Measurements from ENCODE around the gene RUFY4. TPM values are rescaled to one million over a fixed set of nuclear protein-coding genes. Genes with fewer than 3 reads are reported as not detected.
"Not testable (repeated sequence)": the region's sequence is repeated elsewhere in the genome, so short reads cannot be mapped to it uniquely, and the experiment has no call there.

RUFY4 gene
- total RNA-seq, 3 donors from 2014 or later: 2.8 TPM; not detected in 2

DNA sequence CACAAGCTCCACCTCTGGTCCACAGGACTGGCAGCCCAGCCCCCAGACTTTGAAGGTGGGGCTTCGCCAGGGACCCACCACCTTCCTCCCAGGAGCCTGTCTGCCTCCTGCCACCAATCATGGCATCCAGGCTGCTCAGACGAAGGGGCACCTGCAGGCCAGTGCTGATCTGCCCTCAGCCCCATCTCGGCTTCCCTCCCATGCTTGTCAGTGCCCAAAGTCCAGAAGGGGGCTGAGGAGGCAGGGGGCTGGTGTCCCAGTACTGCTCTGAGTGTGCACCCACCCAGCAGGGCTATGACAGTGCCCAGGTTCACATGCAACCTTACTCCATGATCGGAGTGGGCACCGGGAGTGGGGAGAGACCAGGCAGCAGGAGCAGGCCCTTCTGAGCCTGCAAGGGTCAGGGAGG, 25.3 kb upstream of the RUFY4 start:
- no peak overlapping the region for H3K27ac ChIP-seq
- no peaks in the 10 kb centered on the region for H3K9me3 ChIP-seq
- no peaks in the 10 kb centered on the region for H3K27me3 ChIP-seq
- TF ChIP-seq POLR2A (IDR thresholded peaks at IDR 0.05): no peak
- TF ChIP-seq CTCF (IDR thresholded peaks at IDR 0.05): no peak
- TF ChIP-seq POLR2AphosphoS5 (IDR thresholded peaks at IDR 0.05): no peak
- no peak overlapping the region for H3K4me3 ChIP-seq
- no peak for DNase-seq (ENCODE audit: low spot score in 2 of 2)
- H3K36me3 ChIP-seq: no peaks in the 10 kb centered on the region
- no peaks in the 10 kb centered on the region for H3K4me1 ChIP-seq
- intact Hi-C loops (cut with DNase I; ENCODE audit: low total_unique reads): no loop called here

DNA sequence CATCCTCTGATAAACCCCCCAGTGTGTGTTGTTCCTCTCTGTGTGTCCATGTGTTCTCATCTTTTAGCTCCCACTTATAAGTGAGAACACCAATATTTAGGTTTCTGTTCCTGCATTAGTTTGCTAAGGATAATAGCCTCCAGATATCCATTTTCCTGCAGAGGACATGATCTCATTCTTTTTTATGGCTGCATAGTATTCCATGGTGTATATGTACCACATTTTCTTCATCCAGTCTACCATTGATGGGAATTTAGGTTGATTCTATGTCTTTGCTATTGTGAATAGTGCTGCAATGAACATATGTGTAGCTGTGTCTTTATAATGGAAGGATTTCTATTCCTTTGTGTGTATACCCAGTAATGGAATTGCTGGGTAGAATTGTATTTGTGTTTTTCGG, 24.5 kb upstream of the RUFY4 start:
- H3K4me1 ChIP-seq; H3K36me3 ChIP-seq; intact Hi-C loops (cut with DNase I; ENCODE audit: low total_unique reads); DNase-seq (ENCODE audit: low spot score in 2 of 2); H3K27me3 ChIP-seq; H3K4me3 ChIP-seq; H3K9me3 ChIP-seq; H3K27ac ChIP-seq: not testable (repeated sequence)

- DNase-seq (ENCODE audit: low spot score in 2 of 2): no peak
- Histone ChIP-seq H3K27ac (no peak overlapping the region), H3K9me3 (no peaks in the 10 kb centered on the region), H3K4me1 (no peaks in the 10 kb centered on the region), H3K27me3 (no peaks in the 10 kb centered on the region), H3K36me3 (no peaks in the 10 kb centered on the region), H3K4me3 (no peak overlapping the region)
- no peak for TF ChIP-seq POLR2AphosphoS5 (IDR thresholded peaks at IDR 0.05)
- TF ChIP-seq CTCF (IDR thresholded peaks at IDR 0.05): no peak
- TF ChIP-seq POLR2A (IDR thresholded peaks at IDR 0.05): no peak
- intact Hi-C loops (cut with DNase I; ENCODE audit: low total_unique reads): no loop called here
Measured at GRCh38 chr2:218046238-218046637, 22.8 kb upstream of the RUFY4 start.

- no peak for DNase-seq (ENCODE audit: low spot score in 2 of 2)
- Histone ChIP-seq H3K4me3 (no peak overlapping the region), H3K4me1 (no peaks in the 10 kb centered on the region), H3K27ac (no peak overlapping the region), H3K36me3 (no peaks in the 10 kb centered on the region), H3K27me3 (no peaks in the 10 kb centered on the region), H3K9me3 (no peaks in the 10 kb centered on the region)
- intact Hi-C loops (cut with DNase I; ENCODE audit: low total_unique reads): no loop called here
- TF ChIP-seq CTCF (IDR thresholded peaks at IDR 0.05): no peak
- no peak for TF ChIP-seq POLR2A (IDR thresholded peaks at IDR 0.05)
- TF ChIP-seq POLR2AphosphoS5 (IDR thresholded peaks at IDR 0.05): no peak
Measured at GRCh38 chr2:218047536-218048225, 21.4 kb upstream of the RUFY4 start.

DNA sequence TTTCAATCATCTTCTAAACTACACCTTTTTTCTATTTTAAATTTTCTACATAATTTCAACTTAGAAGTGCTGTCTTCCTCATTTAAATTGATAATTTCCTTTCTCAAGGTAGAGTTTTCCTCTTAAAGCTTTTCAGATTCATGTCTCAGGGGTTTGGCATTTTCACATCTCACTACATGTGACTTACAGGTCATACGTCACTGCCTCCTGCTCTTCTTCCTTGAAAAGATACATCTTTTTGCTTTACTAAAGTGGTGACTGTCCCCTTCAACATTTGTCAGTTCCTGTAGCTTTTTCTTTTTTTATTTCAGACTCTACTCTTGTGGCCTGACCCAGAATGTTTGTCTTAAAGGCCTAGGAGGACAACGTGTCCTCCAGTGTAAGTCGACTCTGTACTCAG, 17.1 kb upstream of the RUFY4 start:
- H3K27ac ChIP-seq: no peak overlapping the region
- no peaks in the 10 kb centered on the region for H3K36me3 ChIP-seq
- TF ChIP-seq CTCF (IDR thresholded peaks at IDR 0.05) (no peak), POLR2A (IDR thresholded peaks at IDR 0.05) (no peak), POLR2AphosphoS5 (IDR thresholded peaks at IDR 0.05) (no peak)
- H3K27me3 ChIP-seq: no peaks in the 10 kb centered on the region
- H3K4me3 ChIP-seq: no peak overlapping the region
- DNase-seq (ENCODE audit: low spot score in 2 of 2): no peak
- no peaks in the 10 kb centered on the region for H3K9me3 ChIP-seq
- intact Hi-C loops (cut with DNase I; ENCODE audit: low total_unique reads): no loop called here
- no peaks in the 10 kb centered on the region for H3K4me1 ChIP-seq

DNA sequence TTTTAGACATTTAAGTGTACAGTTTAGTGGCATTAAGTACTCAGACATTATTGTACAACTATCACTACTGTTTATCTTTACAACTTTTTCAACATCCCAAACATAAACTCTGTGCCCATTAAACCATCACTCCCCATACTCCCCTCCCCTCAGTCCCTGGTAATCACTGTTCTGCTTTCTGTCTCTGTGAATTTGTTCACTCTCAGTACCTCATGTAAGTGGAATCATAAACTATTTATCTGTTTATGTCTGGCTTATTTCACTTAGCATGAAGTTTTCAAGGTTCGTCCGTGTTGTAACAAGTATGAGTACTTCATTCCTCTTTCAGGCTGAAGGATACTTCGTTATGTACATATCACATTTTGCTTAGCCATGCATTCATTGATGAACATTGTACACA, 9.8 kb upstream of the RUFY4 start:
- Histone ChIP-seq H3K36me3 (no peaks in the 10 kb centered on the region), H3K27me3 (no peaks in the 10 kb centered on the region), H3K4me3 (no peak overlapping the region), H3K9me3 (no peaks in the 10 kb centered on the region), H3K4me1 (no peaks in the 10 kb centered on the region), H3K27ac (no peak overlapping the region)
- DNase-seq (ENCODE audit: low spot score in 2 of 2): no peak
- TF ChIP-seq POLR2A (IDR thresholded peaks at IDR 0.05): no peak
- TF ChIP-seq CTCF (IDR thresholded peaks at IDR 0.05): no peak
- no peak for TF ChIP-seq POLR2AphosphoS5 (IDR thresholded peaks at IDR 0.05)
- intact Hi-C loops (cut with DNase I; ENCODE audit: low total_unique reads): no loop called here
